ENCODE data around the gene PALB2.

PALB2 gene

DNA sequence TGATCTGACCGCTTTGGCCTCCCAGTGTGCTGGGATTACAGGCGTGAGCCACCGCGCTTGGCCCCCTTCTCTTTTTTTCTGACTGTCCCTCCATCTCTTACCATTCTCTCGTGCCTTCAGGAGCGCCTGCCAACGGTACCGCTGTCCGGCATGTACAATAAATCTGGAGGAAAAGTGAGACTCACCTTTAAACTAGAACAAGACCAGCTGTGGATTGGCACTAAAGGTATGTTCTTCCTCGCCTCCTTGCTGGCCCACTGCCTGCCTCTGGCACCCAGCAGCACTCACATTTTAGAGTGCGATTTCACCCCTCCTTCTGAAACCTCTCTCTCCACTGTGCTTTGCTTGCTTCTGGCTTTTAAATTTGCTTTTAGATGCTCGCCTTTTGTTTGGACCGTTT is 78.6 kb downstream of the PALB2 start:
- no peak for DNase-seq

GRCh38 chr16:23561586-23561985 is 79.5 kb downstream of the PALB2 start:
- H3K36me3 ChIP-seq: peaks cover 69% of the 10 kb centered on the region
- no peak for DNase-seq
- no peak for TF ChIP-seq CTCF (IDR thresholded peaks at IDR 0.05; ENCODE audit: low read depth, low read length)
- no peak overlapping the region for H3K4me3 ChIP-seq (ENCODE audit: low read depth, low read length)
- no peaks in the 10 kb centered on the region for H3K4me1 ChIP-seq
- no peaks in the 10 kb centered on the region for H3K27me3 ChIP-seq
- no peaks in the 10 kb centered on the region for H3K9me3 ChIP-seq

More for the DNA sequence above, 78.6 kb downstream of the PALB2 start:
- Histone ChIP-seq H3K36me3 (peaks cover 78% of the 10 kb centered on the region), H3K4me3 (ENCODE audit: low read depth, low read length) (no peak overlapping the region), H3K27me3 (no peaks in the 10 kb centered on the region), H3K9me3 (no peaks in the 10 kb centered on the region), H3K4me1 (no peaks in the 10 kb centered on the region)
- no peak for TF ChIP-seq CTCF (IDR thresholded peaks at IDR 0.05; ENCODE audit: low read depth, low read length)

DNA sequence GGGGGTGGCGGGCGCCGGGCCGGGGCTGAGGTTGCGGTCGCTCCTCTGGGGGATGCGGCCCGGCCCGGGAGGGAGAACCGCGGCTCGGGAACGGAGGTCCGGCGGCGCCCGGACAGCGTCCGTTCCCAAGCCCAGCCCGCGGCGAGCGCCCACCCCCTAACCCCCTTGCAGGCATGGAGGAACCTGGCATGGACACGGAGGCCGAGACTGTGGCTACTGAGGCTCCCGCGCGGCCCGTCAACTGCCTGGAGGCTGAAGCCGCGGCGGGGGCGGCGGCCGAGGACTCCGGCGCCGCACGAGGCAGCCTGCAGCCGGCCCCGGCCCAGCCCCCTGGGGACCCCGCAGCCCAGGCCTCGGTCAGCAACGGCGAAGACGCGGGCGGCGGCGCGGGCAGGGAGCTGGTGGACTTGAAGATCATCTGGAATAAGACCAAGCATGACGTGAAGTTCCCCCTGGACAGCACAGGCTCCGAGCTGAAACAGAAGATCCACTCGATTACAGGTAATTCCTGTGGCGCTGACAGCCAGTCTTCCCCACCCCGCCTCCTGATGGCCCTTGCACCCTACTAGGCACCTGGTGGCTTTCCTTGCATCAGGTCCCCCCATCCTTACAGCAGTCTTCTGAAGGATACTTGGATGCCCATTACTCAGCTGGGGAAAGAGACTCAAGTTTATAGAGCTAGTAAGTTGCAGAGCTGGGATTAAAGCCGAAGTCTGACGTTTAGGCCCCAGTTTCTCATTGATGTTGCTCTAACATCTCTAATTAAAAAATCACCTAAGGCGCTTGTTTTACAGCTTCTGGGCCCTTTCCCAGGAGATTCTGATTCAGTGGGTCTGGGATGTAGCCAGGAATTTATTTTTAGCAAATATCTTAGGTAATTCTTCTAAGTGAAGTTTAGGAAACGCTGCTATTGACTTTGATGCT is 83.1 kb downstream of the PALB2 start:
- Histone ChIP-seq H3K27me3 (no peaks in the 10 kb centered on the region), H3K4me1 (no peaks in the 10 kb centered on the region), H3K4me3 (ENCODE audit: low read depth, low read length) (peak overlapping the region; percentile 94), H3K36me3 (peaks cover 42% of the 10 kb centered on the region), H3K9me3 (no peaks in the 10 kb centered on the region; the same call in 1 of the 2 replicates)
- TF ChIP-seq CTCF (IDR thresholded peaks at IDR 0.05; ENCODE audit: low read depth, low read length): no peak
- DNase-seq: no peak

GRCh38 chr16:23556881-23557778 is 84.0 kb downstream of the PALB2 start, which contains the start of the genes EARS2 and UBFD1:
EARS2 (minus strand) TSS chr16:23557350; CDS start chr16:23557343, 7 bp downstream.
UBFD1 (plus strand) TSS chr16:23557727; CDS start chr16:23557743, 16 bp downstream.
- Histone ChIP-seq H3K9me3 (no peaks in the 10 kb centered on the region; the same call in 1 of the 2 replicates), H3K27me3 (no peaks in the 10 kb centered on the region), H3K4me1 (no peaks in the 10 kb centered on the region), H3K4me3 (ENCODE audit: low read depth, low read length) (peak within 1 kb of the TSS; percentile 94), H3K36me3 (peaks cover 42% of the 10 kb centered on the region)
- peak; percentile 99 for DNase-seq
- TF ChIP-seq CTCF (IDR thresholded peaks at IDR 0.05; ENCODE audit: low read depth, low read length): peak; percentile 89

GRCh38 chr16:23554536-23554935 is 86.6 kb downstream of the PALB2 start:
- no peaks in the 10 kb centered on the region for H3K4me1 ChIP-seq
- H3K4me3 ChIP-seq (ENCODE audit: low read depth, low read length): no peak overlapping the region
- peaks cover 42% of the 10 kb centered on the region for H3K36me3 ChIP-seq
- no peaks in the 10 kb centered on the region for H3K27me3 ChIP-seq
- no peak for DNase-seq
- no peaks in the 10 kb centered on the region; the same call in 1 of the 2 replicates for H3K9me3 ChIP-seq
- TF ChIP-seq CTCF (IDR thresholded peaks at IDR 0.05; ENCODE audit: low read depth, low read length): no peak

Measured in BE2C (cell line).